CD4-positive, alpha-beta T cell treated with Interferon alpha-2 for 1 hour (primary cell): ENCODE results near the gene RNLS.

Experiments
- DNase-seq, 2 donors: peaks; one replicate each; pipeline ENCODE4 v3.0.0-alpha.2; 2020 to 2022

Gene RNLS

DNA sequence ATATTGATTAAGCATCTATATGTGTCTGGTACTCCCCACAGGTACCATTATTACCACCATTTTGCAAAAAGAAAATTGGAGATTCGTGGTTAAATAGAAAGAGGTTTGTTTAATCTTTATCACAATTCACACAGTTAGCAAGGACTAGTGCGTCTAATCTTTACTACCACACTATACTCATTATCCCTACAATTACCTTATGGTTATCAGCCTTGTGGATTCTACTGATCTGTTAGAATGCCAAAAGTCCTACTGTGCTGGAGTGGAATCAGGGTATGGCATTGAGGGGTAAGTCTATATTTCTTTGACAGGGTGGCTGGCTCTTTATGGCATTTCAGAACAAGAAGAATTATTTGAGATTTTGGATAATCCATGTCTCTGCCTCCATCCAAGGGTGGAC is 156.1 kb downstream of the RNLS start:
- DNase-seq = no peak

DNA sequence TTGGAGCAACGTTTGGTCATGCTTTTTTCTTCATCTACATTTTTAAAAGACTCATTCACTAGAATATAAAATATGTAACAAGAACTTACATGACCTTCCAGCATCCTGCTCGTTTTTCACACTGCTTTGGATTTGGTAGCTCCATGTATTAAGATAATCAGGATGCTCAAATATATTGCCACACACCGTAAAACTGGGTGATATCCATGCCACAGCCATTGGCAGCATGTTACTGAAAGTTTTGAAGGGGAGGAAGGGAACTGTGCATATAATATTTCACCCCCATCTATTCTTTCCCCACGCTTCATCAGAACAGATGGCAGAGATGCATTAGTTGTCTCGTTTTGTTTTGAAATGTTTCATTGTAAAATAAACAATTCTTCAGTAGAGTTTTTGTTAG is 158.2 kb downstream of the RNLS start:
- DNase-seq = no peak

DNA sequence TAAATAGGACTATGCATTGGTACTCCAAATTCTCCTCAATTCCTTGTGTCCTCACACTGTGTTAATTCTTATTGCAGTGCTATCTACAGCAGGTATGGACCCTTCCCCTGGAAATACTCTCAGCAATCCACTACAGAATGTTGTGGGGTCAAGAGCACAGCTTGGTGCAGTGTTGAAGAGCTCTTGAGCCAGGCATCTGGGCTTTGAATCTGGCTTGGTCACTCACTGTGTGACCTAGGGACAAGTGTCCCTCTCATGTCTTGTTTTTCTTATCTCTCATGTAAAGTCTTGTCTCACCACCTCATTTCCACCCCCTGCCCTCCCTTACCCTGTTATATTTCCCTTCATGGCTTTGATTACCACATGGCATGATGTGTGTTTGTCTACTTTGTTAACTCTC is 159.4 kb downstream of the RNLS start:
- no peak for DNase-seq

DNA sequence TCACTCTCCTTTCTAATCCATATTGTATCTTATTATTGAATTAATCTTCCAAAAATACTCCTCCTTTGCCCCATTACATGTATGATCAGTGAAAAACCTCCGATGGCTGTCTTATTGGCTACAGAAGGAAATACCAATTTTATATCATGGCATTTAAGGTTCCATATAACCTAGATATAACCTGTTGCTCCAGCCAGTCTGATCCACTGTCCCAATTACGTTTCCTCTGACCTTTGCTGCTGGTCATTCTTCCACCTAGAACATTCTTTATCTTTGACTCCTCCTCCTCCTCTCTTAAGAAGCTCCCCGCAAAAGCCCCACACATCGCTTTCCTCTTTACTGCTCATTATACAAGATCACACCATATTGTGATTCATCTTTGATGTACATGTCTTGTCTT is 161.5 kb downstream of the RNLS start:
- DNase-seq = no peak

DNA sequence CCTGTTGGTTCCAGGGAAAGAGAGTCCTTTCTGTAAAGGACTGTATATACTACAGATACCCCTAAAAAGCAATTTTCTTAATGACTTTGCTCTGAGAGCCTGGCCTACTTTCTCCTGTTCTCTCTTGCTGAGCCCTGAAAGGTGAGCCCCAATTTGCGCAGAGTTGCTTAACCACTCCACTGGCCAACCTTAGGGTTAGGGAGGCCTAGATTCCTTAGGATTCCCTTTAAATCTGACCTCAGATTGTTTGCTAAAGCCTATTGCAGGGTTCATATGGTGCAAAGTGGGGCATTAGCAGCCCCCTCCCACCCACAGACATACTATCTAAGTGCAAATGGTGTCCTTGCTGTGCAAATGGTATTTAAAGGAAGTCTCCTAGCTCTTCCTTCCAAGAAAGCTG is 164.2 kb downstream of the RNLS start:
- no peak for DNase-seq

DNA sequence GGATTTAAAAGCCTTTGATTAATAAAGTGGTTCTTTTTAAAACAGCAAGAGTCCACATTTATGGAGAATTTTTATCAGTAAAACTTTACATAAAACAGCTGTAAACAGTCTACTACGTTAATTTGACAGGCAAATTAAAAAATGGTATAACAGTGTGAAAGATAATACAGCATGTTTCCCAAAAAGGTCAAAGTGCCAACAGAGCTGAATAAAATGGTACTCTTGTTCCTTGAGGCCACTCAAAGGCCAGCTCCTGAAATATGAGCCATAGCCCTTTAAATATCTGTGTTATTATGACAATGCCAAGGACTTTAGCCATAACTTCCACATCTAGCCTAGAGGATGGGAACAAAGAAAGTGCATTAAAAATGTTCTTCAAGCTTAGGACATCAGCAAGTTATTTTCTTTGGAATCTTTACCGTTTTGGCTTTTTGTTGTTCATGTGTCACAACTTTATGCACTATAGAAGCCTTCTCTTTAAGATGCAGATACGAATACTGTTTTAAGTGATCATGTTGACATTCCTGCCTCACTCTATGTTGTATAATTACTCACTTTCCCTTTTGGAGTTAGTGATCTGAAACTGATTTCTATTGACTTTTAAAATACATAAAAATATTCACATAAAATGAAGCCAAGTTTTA is 165.6 kb downstream of the RNLS start:
- no peak for DNase-seq

DNA sequence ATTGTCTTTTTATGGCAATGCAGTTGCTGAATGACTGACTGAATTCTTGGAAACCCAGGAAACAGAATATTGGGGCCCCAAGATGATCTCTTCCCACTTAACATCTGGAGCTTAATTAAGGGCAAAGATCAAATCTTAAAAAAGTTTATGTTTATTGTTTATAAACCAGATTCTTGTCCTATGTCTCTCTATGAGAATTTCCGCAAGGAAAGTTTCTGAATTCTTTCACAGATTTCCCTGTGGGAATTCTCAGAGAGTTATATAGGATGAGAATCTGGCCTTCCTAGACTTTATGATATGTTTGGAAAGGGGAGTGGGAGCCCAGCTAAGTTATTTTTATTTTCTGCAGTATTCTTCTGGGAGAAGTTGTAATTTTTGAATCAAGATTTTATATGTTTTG is 166.3 kb downstream of the RNLS start:
- DNase-seq = no peak

DNA sequence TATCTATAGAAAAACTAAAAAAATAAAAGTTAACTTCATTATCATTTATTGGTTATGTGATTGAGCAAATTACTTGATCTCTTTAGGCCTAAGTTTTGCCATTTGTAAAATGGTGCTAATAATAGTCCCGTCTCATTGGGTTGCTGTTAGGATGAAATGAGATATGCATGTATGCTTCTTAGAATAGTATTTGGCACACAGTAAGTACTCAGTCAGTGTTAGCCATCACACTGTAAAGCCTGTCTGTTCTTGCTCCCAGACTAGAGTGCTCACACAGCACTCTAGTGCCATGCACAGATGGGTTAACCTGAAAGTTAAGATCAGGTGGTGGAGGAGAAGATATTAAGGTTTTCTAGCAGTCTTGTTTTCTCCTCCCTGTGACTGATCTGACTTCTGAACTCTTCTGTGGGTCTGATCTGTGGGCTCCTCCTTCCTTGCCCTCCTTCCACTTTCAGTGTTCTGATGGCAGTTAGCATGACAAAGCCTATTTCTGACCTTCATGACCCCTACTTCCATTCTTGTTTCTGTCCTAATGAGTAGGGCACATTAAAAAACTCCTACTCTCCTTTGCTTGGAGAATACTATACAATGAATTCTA is 167.5 kb downstream of the RNLS start:
- no peak for DNase-seq

DNA sequence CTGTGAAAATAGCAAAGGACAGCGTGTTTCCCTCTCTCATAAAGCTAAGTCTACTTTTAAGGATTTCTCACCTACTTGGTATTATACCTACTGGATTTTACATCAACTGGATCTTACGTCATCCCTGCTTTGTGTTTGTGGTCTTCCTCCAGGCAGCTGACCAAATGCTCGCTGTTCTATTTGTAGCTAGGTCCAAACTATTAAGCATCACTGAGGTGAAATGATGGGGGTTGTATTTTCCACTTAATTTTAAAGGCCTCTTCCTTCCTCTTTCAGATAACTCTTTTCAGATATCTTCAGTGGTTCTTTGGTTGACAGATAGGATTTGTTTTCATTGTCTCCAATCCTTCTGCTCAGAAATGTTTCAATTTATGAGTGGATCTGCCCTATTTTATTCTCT is 169.7 kb downstream of the RNLS start:
- no peak for DNase-seq

DNA sequence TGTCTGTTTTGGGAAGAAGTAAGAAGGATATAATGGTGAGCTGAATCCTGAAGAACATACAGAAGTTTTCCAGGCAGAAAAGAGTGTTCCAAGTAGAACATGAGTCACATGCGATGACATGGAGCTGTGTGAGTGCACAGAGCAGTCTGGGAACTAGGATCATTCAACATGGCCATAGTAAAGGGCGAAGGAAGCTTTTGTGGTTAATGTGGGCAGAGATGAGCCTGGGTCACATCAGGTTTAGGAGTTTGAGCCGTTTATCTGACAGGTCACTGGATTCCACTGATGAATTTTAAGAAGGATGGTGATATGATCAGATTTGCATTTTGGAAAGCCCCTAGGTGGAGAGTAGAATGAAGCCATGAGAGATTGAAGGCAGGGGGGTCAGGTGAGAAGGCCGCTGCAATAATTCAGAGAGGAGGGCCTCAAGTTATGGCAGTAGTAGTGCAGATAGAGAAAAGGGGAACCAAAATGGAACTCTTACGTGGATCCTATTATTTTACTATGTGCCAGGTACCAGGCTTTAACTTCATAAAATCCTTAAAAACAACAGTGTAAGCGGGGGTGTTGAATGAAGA is 171.3 kb downstream of the RNLS start:
- DNase-seq = no peak

DNA sequence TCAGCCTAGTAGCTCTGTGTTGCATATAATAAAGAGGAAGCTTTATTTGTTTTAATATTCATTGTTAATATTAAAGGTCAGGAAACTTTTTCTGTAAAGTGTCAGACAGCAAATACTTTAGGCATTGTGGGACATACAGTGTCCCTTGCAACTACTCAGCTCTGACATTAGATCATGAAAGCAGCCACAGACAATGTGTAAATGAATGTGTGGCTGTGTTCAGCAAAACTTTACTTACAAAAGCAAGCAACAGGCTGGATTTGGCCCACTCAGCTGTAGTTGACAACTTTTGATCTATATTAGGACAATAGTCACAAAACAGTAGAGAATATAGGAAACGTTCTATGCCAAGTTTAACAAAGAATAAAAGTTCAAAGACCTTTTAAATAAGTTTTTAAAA is 173.3 kb downstream of the RNLS start:
- no peak for DNase-seq

DNA sequence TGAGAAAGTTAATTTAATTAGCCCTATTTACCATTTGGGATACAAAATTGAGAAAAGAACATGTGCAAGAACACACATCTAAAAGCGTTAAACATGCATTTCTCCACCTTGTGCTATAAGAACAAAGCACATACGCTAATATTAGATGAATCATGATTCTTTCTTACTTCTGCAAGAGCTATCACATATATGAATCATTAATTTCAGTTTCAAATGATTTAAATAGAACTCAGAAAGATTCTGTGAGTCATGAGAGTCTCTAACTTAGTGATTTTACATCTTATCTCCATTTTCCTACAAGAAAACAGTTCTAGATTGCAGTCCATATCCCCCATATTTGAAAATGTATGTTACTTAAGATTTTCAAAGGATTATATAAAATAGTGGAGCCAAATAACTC is 173.9 kb downstream of the RNLS start:
- DNase-seq = no peak

DNA sequence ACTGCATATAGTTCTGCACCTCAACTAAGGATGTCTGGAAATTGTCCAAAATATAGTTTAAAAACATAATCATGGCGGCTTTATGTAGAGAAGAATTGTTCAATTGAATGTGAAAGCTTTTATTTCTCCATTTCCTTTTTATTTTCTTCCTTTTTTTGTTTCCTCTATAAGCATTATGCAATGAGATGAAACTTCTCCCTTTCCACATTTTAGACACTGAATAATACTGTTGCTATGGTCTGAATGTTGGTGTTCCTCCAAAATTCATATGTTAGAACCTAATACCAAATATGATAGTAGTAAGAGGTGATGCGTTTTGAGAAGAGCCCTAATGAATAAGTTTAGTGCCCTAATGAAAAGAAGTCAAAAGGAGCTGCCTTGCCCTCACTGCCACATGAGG is 175.0 kb downstream of the RNLS start:
- DNase-seq = no peak

DNA sequence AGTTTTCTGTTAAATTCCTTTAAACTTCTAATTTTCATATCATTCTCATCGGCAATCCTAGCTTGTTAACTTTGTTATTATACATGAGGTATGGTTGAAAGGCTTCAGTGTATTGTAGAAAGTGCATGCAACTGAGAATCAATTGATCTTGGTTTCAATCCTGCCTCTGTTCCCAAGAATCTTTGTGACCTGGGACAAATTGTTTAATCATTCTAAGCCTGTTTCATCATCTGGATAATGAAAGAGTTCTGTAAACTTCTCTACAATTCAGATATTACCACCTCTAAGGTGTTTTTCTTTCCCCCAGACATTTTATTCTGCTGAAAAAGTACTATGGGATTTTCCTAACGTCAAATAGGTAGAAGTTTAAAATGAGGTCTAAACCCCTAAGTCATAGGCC is 179.0 kb downstream of the RNLS start:
- DNase-seq = no peak

DNA sequence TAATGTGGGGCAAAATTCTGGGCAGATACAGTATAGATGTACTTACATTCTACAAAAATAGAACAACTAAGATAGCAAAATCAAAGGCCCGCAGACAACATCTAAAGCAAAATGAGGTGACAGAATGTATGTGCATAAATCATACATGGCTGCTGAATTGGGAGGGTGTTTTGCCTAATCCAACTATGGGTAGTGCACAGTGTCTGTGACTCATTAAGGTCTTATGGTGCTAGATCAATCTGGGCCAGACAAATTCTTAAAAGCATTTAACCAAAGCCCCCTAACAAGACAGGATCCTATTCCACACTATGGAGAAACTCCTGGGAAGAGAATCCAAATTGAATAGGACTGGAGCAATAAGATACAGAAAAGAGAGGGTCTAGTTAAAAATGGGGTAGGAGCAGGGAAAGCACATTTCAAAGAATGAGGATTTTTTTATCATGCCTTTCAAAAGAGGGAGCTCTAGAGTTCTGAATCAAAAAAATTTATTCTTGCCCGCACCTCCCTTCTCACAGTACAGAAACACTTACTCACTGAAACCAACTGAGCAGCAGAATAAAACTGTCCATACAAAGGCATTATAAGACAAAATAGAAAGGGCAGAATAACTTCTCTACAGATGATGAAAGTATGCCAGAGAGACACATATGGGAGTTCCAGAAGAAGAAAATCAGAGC is 181.3 kb downstream of the RNLS start:
- no peak for DNase-seq

DNA sequence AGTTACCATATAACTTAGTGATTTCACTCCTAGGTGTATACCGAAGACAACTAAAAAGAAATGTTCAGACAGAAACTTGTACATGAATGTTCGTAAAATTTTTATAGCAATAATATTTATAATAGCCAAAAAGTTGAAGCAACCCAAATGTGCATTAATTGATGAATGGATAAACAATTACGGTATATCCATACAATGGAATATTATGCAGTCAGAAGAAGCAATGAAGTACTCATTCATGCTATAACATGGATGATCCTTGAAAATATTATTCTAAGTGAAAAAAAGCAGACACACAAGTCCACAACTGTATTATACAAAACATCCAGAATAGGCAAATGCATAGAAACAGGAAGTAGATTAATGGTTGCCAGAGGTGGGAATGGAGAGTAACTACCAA is 183.9 kb downstream of the RNLS start:
- DNase-seq = no peak

DNA sequence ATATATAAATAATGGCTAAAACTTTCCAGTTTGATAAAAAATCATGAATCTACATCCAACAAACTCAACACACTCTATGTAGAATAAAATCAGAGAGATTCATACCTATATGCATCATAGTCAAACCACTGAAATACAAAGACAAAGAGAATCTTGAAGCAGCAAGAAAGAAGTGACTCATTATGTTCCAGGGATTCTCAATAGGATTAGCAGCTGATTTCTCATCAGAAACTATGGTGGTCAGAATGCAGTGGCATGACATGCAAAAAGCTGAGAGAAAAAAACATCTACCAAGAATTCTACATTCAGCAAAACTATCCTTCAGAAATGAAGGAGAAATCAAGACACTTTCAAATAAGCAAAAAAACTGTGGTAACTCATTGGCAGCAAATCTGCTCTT is 187.4 kb downstream of the RNLS start:
- DNase-seq = no peak

DNA sequence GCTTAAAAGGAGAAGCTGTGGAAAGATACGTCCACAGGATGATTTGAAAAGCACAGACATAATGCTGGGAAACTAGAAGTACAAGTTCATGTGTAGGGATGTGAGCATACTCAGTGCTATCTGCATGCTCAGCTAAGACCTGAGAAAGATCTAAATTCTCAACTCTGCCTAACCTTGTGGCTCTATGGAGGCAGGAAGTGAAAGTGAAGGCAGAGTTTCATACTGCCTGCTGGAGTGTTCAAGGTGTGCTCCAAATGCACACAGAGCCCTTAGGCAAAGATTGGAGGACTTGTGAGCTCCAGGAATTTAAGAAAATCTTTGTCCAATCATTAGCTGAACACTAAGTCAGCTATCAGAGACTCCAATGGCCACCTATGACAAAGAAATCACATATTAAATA is 190.9 kb downstream of the RNLS start:
- DNase-seq = peak; percentile 3 to 28

DNA sequence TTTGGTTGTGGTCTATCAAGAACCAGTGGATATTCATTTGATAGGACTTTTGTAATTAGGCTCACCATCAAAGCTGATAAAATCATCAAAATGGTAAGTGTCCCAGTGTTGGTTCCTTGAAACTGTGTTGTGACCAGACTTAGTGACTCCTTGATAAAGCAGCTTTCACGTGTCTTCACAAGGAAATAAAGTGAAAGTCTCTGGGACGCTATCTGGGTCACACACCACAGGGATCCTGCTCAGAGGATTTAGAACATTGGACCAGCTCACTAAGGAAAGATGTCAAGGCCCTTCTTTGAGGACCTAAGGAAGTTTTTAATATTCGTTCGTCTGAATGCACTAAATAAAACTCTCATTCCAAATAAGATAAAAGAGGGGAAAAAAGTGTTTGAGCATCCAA is 193.1 kb downstream of the RNLS start:
- DNase-seq = no peak

DNA sequence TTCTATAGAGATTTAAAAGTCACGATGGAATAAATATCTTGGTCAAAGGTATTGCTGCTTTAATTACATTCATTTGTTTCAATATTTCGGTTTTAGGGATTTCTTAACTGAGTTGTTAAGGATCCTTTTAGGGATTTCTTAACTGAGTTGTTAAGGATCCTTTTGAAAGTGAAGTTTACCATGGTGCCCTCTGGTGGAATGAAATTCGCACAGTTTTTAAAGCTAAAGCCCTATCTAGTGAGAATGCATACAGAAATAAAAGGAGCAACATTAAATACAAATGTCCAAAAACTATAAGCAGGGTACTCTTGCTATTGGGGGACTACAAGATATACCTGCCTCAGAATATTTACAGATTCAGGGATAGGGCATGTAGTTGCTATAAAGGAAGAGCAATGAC is 193.7 kb downstream of the RNLS start:
- peak; percentile 32 to 64 for DNase-seq

DNA sequence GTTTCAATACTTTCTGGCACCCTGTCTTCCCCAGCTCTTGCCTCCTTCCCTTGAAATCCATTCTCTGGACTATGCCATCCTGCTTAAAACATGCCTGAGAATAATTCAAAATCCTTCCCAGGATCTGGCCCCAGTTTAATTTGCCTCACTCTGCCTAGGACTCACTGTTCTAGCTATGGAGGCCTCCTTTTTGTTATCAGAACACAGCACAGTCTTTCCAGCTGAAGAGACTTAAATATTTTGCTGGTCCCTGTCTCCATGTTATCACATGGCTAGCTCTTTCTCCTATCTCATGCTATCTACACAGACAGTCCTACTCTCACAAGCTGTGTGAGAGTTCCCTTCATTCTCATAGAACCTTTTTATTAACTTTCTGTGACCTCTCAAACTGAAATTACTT is 194.8 kb downstream of the RNLS start:
- no peak for DNase-seq

DNA sequence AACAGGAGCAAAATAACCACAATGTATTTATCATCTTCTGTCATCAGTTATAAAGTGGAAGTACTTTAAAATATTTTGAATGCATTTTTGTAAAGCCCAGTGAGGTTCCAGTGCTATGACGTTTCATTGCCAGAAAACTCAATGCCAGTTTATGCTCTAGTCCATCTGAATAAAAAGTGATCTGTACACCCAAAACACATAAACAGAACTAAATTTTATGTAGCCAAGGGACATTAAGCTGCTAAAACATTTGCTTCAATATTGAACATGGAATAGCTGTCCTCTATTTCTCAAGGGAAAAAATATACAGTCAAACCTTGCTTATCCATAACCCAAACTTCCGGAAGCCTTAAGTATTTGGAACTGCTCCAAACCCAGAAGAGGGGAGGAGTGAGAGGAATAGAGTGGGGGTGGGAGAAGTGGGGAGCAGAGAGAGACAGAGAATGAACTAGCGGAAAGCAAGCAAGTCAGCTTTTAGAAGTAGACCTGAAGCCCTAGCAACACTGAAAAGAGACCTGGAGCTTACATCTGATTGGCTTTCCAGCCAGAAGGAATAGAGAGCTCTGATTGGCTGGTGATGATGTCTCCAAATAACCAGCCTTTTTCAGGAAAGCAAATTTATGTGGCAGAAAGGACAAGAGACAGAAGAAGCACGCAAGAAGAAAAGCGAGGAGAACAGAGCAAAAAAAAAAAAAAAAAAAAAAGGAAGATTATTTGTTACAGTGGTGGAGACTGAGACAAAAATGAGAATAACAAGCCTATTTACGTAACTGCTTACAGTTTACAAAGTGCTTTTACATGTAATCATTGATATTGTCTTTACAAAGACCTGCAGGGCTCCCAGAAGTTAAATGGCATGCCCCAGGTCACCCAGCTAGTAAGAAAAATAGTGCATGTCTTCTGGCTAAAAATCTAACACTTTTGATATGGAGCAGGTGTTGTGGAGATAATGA is 196.0 kb downstream of the RNLS start:
- peak; percentile 32 to 46 for DNase-seq

DNA sequence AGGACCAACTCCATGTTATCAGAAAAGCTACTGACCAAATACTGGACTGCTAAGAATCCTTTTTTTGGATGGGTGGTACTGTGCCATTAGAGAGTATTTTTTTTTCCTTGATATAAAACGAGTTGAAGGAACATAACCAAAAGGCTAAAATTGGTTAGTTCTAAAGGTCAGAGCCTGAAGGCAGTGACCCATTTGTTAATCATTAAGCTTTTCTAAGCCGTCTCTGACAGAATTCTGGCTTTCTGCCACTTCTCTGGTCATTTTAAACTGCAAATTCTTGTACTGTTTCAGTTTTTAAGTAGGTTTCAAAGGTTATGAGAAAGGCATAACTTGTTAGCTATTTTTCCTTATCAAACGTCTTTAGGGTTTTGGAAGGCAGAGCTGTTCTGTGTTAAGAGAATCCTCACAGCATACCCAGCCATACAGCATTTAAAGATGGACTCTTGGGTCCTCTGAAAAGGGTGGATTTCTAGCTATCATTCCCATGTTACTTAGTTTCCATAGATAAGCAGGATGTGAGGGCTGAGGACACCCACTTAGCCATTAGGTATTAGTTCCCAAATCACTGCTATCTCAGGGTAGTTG is 196.8 kb downstream of the RNLS start:
- DNase-seq = peak in 1 of 2 donors; percentile 16
